ENCODE data around the gene PRSS36.
A peak's percentile ranks its signal among the peaks of the same experiment; 100 is the strongest.

Gene PRSS36

GRCh38 chr16:31128711-31129567 lies 20.9 kb downstream of the PRSS36 start:
- peak overlapping the region; percentile 50 to 97 (median 88) for H3K4me2 ChIP-seq
- TF ChIP-seq Cebpa-rat (IDR thresholded peaks at IDR 0.05): no peak
- H3K27ac ChIP-seq: peak overlapping the region; percentile 76 to 99 (median 95)
- no peaks in the 10 kb centered on the region for H3K9me3 ChIP-seq (replicated peaks in 1 of 11)
- peaks cover 41 to 79% (median 54%) of the 10 kb centered on the region in 10 experiments for H3K4me1 ChIP-seq
- peak overlapping the region; percentile 73 to 92 (median 86) for H3K9ac ChIP-seq
- no peaks in the 10 kb centered on the region for H3K27me3 ChIP-seq
- peak overlapping the region in 3 of 10 experiments; percentile 26 to 56 (median 29); a peak in 4 of 20 replicates for H3K4me3 ChIP-seq
- peaks cover 38 to 82% (median 62%) of the 10 kb centered on the region in 11 experiments for H3K36me3 ChIP-seq
- no peaks in the 10 kb centered on the region for H4K20me1 ChIP-seq

GRCh38 chr16:31127182-31127581 lies 22.7 kb downstream of the PRSS36 start:
- Histone ChIP-seq H4K20me1 (no peaks in the 10 kb centered on the region), H3K36me3 (peaks cover 54 to 88% (median 73%) of the 10 kb centered on the region in 11 experiments), H3K4me1 (peaks cover 36 to 63% (median 43%) of the 10 kb centered on the region in 10 experiments), H3K27ac (peak overlapping the region; percentile 76 to 99 (median 95)), H3K4me3 (peak overlapping the region in 1 of 10 experiments; percentile 56; a peak in 1 of 20 replicates), H3K9ac (peak overlapping the region; percentile 73 to 92 (median 86); a peak in 21 of 22 replicates), H3K4me2 (peak overlapping the region; percentile 50 to 97 (median 88)), H3K27me3 (no peaks in the 10 kb centered on the region), H3K9me3 (replicated peaks in 1 of 11) (no peaks in the 10 kb centered on the region)
- TF ChIP-seq Cebpa-rat (IDR thresholded peaks at IDR 0.05): no peak

- Histone ChIP-seq H3K9ac (peak overlapping the region in 3 of 11 experiments; percentile 6 to 35 (median 32); a peak in 3 of 22 replicates), H3K36me3 (peaks cover 54 to 88% (median 73%) of the 10 kb centered on the region in 11 experiments)
Measured at GRCh38 chr16:31125844-31126243, 24.0 kb downstream of the PRSS36 start.

GRCh38 chr16:31120129-31120528 lies 29.7 kb downstream of the PRSS36 start:
- Histone ChIP-seq H3K27ac (peak overlapping the region in 1 of 11 experiments; percentile 96; a peak in 1 of 22 replicates), H3K9me3 (replicated peaks in 1 of 11) (no peaks in the 10 kb centered on the region), H3K27me3 (no peaks in the 10 kb centered on the region), H4K20me1 (peaks cover 0 to 29% (median 0%) of the 10 kb centered on the region in 11 experiments; a peak in 8 of 22 replicates), H3K9ac (peak overlapping the region in 7 of 11 experiments; percentile 3 to 93 (median 13); a peak in 6 of 22 replicates), H3K4me3 (no peak overlapping the region), H3K4me2 (peak overlapping the region in 1 of 11 experiments; percentile 97; a peak in 1 of 22 replicates), H3K36me3 (peaks cover 53 to 66% (median 64%) of the 10 kb centered on the region in 11 experiments), H3K4me1 (peaks cover 22 to 43% (median 27%) of the 10 kb centered on the region in 10 experiments)
- no peak for TF ChIP-seq Cebpa-rat (IDR thresholded peaks at IDR 0.05)

More at GRCh38 chr16:31125844-31126243, 24.0 kb downstream of the PRSS36 start:
- no peaks in the 10 kb centered on the region for H3K27me3 ChIP-seq
- TF ChIP-seq Cebpa-rat (IDR thresholded peaks at IDR 0.05): no peak
- peak overlapping the region in 4 of 11 experiments; percentile 12 to 44 (median 32); a peak in 5 of 22 replicates for H3K4me2 ChIP-seq
- H3K9me3 ChIP-seq (replicated peaks in 1 of 11): no peaks in the 10 kb centered on the region
- H3K27ac ChIP-seq: peak overlapping the region in 6 of 11 experiments; percentile 6 to 37 (median 22); a peak in 7 of 22 replicates
- no peak overlapping the region for H3K4me3 ChIP-seq
- H3K4me1 ChIP-seq: peaks cover 36 to 61% (median 43%) of the 10 kb centered on the region in 10 experiments
- no peaks in the 10 kb centered on the region; a peak in 1 of 22 replicates for H4K20me1 ChIP-seq

GRCh38 chr16:31118223-31119155 lies 31.4 kb downstream of the PRSS36 start:
- Histone ChIP-seq H3K4me1 (peaks cover 35 to 57% (median 42%) of the 10 kb centered on the region in 10 experiments), H3K9me3 (replicated peaks in 1 of 11) (no peaks in the 10 kb centered on the region), H3K4me3 (peak overlapping the region; percentile 62 to 85 (median 72)), H3K27me3 (no peaks in the 10 kb centered on the region), H3K9ac (peak overlapping the region; percentile 81 to 93 (median 86)), H4K20me1 (peaks cover 0 to 29% (median 0%) of the 10 kb centered on the region in 11 experiments; a peak in 8 of 22 replicates), H3K4me2 (peak overlapping the region; percentile 85 to 99 (median 94)), H3K27ac (peak overlapping the region; percentile 78 to 96 (median 88)), H3K36me3 (peaks cover 43 to 50% (median 48%) of the 10 kb centered on the region in 11 experiments)
- TF ChIP-seq Cebpa-rat (IDR thresholded peaks at IDR 0.05): no peak

GRCh38 chr16:31117384-31118222 lies 32.3 kb downstream of the PRSS36 start, which contains the start of gene KAT8:
TSS of gene KAT8 (plus strand) at chr16:31117664. CDS start at chr16:31117682, 18 bp downstream.
- H3K9ac ChIP-seq: peak within 1 kb of the TSS; percentile 81 to 93 (median 86)
- H3K27me3 ChIP-seq: no peaks in the 10 kb centered on the region
- H4K20me1 ChIP-seq: peaks cover 0 to 29% (median 0%) of the 10 kb centered on the region in 11 experiments; a peak in 8 of 22 replicates
- H3K4me2 ChIP-seq: peak within 1 kb of the TSS; percentile 91 to 99 (median 94)
- H3K36me3 ChIP-seq: peaks cover 38 to 47% (median 44%) of the 10 kb centered on the region in 11 experiments
- peak within 1 kb of the TSS; percentile 62 to 85 (median 72) for H3K4me3 ChIP-seq
- H3K9me3 ChIP-seq (replicated peaks in 1 of 11): no peaks in the 10 kb centered on the region
- peak within 1 kb of the TSS; percentile 78 to 96 (median 88) for H3K27ac ChIP-seq
- TF ChIP-seq Cebpa-rat (IDR thresholded peaks at IDR 0.05): no peak
- peaks cover 44 to 66% (median 51%) of the 10 kb centered on the region in 10 experiments for H3K4me1 ChIP-seq

- Histone ChIP-seq H4K20me1 (peaks cover 0 to 16% (median 0%) of the 10 kb centered on the region in 11 experiments; a peak in 8 of 22 replicates), H3K36me3 (peaks cover 38 to 47% (median 44%) of the 10 kb centered on the region in 11 experiments), H3K27me3 (no peaks in the 10 kb centered on the region)
Measured at GRCh38 chr16:31114468-31114867, 35.4 kb downstream of the PRSS36 start.

More at GRCh38 chr16:31114468-31114867, 35.4 kb downstream of the PRSS36 start:
- no peak for TF ChIP-seq Cebpa-rat (IDR thresholded peaks at IDR 0.05)
- H3K27ac ChIP-seq: peak overlapping the region in 8 of 11 experiments; percentile 84 to 92 (median 88); a peak in 14 of 22 replicates
- H3K4me2 ChIP-seq: peak overlapping the region in 10 of 11 experiments; percentile 18 to 92 (median 80); a peak in 16 of 22 replicates
- H3K4me1 ChIP-seq: peaks cover 50 to 91% (median 69%) of the 10 kb centered on the region in 10 experiments
- peak overlapping the region in 2 of 11 experiments; percentile 68 to 74; a peak in 1 of 22 replicates for H3K9ac ChIP-seq
- H3K9me3 ChIP-seq (replicated peaks in 1 of 11): no peaks in the 10 kb centered on the region
- H3K4me3 ChIP-seq: no peak overlapping the region
